Peyer's patch (tissue), 4 donors: Measurements from ENCODE around the gene FLVCR2.

ENCODE experiments used
- POLR2A ChIP-seq, 2 donors: fragments of 450-650 bp; IDR thresholded peaks; one replicate each; pipeline ENCODE4 v1.5.1; 2017; ENCODE audit warnings: antibody characterized with exemption in 2 of 2, mild to moderate bottlenecking in 2 of 2, moderate library complexity in 2 of 2
- TF ChIP-seq, protein P1 (sequence below), 6 experiments: fragments of 450-650 bp in 4 of 6; fragments of 200-600 bp in 2 of 6; sonication (generic) in 1 of 6; IDR thresholded peaks; one replicate each; pipeline ENCODE4 v1.5.1; 2017 to 2019; ENCODE audit warnings: antibody characterized with exemption in 6 of 6, mild to moderate bottlenecking in 3 of 6, moderate library complexity in 1 of 6

- TF ChIP-seq POLR2A (IDR thresholded peaks at IDR 0.05): no peak
- TF ChIP-seq, protein P1, sequence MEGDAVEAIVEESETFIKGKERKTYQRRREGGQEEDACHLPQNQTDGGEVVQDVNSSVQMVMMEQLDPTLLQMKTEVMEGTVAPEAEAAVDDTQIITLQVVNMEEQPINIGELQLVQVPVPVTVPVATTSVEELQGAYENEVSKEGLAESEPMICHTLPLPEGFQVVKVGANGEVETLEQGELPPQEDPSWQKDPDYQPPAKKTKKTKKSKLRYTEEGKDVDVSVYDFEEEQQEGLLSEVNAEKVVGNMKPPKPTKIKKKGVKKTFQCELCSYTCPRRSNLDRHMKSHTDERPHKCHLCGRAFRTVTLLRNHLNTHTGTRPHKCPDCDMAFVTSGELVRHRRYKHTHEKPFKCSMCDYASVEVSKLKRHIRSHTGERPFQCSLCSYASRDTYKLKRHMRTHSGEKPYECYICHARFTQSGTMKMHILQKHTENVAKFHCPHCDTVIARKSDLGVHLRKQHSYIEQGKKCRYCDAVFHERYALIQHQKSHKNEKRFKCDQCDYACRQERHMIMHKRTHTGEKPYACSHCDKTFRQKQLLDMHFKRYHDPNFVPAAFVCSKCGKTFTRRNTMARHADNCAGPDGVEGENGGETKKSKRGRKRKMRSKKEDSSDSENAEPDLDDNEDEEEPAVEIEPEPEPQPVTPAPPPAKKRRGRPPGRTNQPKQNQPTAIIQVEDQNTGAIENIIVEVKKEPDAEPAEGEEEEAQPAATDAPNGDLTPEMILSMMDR (IDR thresholded peaks at IDR 0.05): no peak
Observed at GRCh38 chr14:75545907-75546306, 32.5 kb upstream of the FLVCR2 start.
